Parathyroid adenoma (tissue), 2 donors: ENCODE data around the gene BCL2L1.
A peak's percentile ranks its signal among the peaks of the same experiment; 100 is the strongest.

Source experiments
- H2AFZ ChIP-seq: fragments of 300-600 bp; sonication (generic); one replicate; pipeline ENCODE4 v1.7.0; 2017; ENCODE audit warnings: antibody characterized with exemption, mild to moderate bottlenecking
- H3K27ac ChIP-seq: fragments of 300-600 bp; sonication (generic); one replicate; pipeline ENCODE4 v1.7.0; 2017
- H3K27me3 ChIP-seq: fragments of 300-600 bp; sonication (generic); one replicate; pipeline ENCODE4 v1.7.0; 2017; ENCODE audit warnings: low read length; ENCODE audit not compliant: control insufficient read depth, insufficient read depth
- H3K36me3 ChIP-seq: fragments of 300-600 bp; sonication (generic); one replicate; pipeline ENCODE4 v1.7.0; 2017; ENCODE audit warnings: low read length; ENCODE audit not compliant: control insufficient read depth, insufficient read depth
- H3K4me1 ChIP-seq: fragments of 300-600 bp; sonication (generic); one replicate; pipeline ENCODE4 v1.7.0; 2017; ENCODE audit warnings: control low read depth
- H3K4me2 ChIP-seq: fragments of 300-600 bp; sonication (generic); one replicate; pipeline ENCODE4 v1.7.0; 2017; ENCODE audit warnings: low read length
- H3K4me3 ChIP-seq: fragments of 300-600 bp; sonication (generic); one replicate; pipeline ENCODE4 v1.7.0; 2017; ENCODE audit warnings: low read depth, low read length
- H3K79me2 ChIP-seq: fragments of 300-600 bp; sonication (generic); one replicate; pipeline ENCODE4 v1.7.0; 2017; ENCODE audit warnings: control low read depth
- H3K9ac ChIP-seq: fragments of 300-600 bp; sonication (generic); one replicate; pipeline ENCODE4 v1.7.0; 2017; ENCODE audit warnings: mild to moderate bottlenecking
- H3K9me3 ChIP-seq: fragments of 300-600 bp; sonication (generic); one replicate; pipeline ENCODE4 v1.7.0; 2017; ENCODE audit warnings: low read length; ENCODE audit not compliant: control insufficient read depth
- CTCF ChIP-seq: fragments of 300-600 bp; sonication (generic); IDR thresholded peaks from one replicate; pipeline ENCODE4 v1.7.0; 2017; ENCODE audit warnings: antibody characterized with exemption, mild to moderate bottlenecking
- donor health status: primary hyperparathyroidism.

Gene BCL2L1

GRCh38 chr20:31689141-31689540 is 33.5 kb downstream of the BCL2L1 start:
- TF ChIP-seq CTCF: no peak
- Histone ChIP-seq H3K27me3 (no peaks in the 10 kb centered on the region), H2AFZ (no peak overlapping the region), H3K4me3 (no peak overlapping the region), H3K27ac (no peak overlapping the region), H3K4me2 (no peak overlapping the region), H3K79me2 (peaks cover 14% of the 10 kb centered on the region), H3K9me3 (no peaks in the 10 kb centered on the region), H3K9ac (no peak overlapping the region), H3K4me1 (peaks cover 18% of the 10 kb centered on the region), H3K36me3 (no peaks in the 10 kb centered on the region)

GRCh38 chr20:31687777-31688176 is 34.9 kb downstream of the BCL2L1 start:
- Histone ChIP-seq H3K4me3 (no peak overlapping the region), H3K9ac (no peak overlapping the region), H3K9me3 (no peaks in the 10 kb centered on the region), H3K79me2 (peaks cover 18% of the 10 kb centered on the region), H3K4me2 (no peak overlapping the region), H3K36me3 (no peaks in the 10 kb centered on the region), H2AFZ (no peak overlapping the region), H3K4me1 (peaks cover 21% of the 10 kb centered on the region), H3K27ac (no peak overlapping the region), H3K27me3 (no peaks in the 10 kb centered on the region)
- TF ChIP-seq CTCF: no peak

DNA sequence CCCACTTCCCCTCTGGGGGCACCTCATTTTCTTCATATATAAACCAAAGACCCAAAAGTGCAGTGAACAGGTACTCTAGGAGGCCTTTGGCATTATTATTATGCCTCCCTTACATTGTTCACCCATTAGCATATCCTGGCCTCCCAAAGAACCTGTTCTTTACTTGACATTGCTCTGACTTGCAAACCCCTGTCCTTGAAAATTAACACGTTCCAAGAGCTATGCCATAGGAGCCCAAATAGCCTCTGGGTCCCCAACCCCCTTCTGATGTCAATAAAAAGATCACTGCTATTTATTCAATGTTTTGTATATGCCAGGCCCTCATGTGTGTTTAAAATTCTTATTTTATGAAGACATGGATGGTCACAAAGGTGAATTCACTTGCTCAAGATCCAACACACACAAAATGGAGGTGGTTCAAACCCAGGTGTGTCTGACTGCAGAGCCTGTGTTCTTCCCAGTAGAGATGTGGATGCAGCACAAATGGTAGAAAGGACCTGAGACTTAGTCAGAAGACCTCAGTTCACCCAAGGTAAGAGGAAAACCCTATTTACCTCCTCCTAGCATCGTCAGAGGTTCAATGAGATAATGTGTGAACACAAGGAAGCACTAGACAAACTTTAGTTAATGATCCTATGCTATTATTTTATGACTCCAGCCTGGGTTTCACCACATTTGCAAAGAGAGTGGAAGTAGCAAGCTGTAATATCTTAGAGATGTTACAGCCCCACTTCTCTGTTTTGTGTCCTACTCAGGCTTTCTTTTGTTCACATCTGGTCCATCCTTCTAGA is 36.6 kb downstream of the BCL2L1 start:
- H3K4me2 ChIP-seq: no peak overlapping the region

GRCh38 chr20:31684153-31685015 is 38.3 kb downstream of the BCL2L1 start:
- peaks cover 17% of the 10 kb centered on the region for H3K4me1 ChIP-seq
- H3K79me2 ChIP-seq: peaks cover 12% of the 10 kb centered on the region
- H3K27me3 ChIP-seq: no peaks in the 10 kb centered on the region
- no peaks in the 10 kb centered on the region for H3K9me3 ChIP-seq
- H3K9ac ChIP-seq: no peak overlapping the region
- H2AFZ ChIP-seq: no peak overlapping the region
- TF ChIP-seq CTCF: no peak
- H3K4me3 ChIP-seq: no peak overlapping the region
- no peak overlapping the region for H3K4me2 ChIP-seq
- H3K27ac ChIP-seq: peak overlapping the region; percentile 5
- H3K36me3 ChIP-seq: no peaks in the 10 kb centered on the region

More for the DNA sequence above, 36.6 kb downstream of the BCL2L1 start:
- H3K4me3 ChIP-seq: no peak overlapping the region
- peaks cover 17% of the 10 kb centered on the region for H3K4me1 ChIP-seq
- H3K27me3 ChIP-seq: no peaks in the 10 kb centered on the region
- H3K27ac ChIP-seq: no peak overlapping the region
- H3K9ac ChIP-seq: no peak overlapping the region
- H3K36me3 ChIP-seq: no peaks in the 10 kb centered on the region
- no peaks in the 10 kb centered on the region for H3K9me3 ChIP-seq
- no peak overlapping the region for H2AFZ ChIP-seq
- TF ChIP-seq CTCF: no peak
- H3K79me2 ChIP-seq: peaks cover 21% of the 10 kb centered on the region
